ENCODE measurements around the gene ZNF783. TPM values are rescaled to one million over a fixed set of nuclear protein-coding genes. Genes with fewer than 3 reads are reported as not detected.

ZNF783 gene
- total RNA-seq, 6 experiments from 2014 or later, result 1.5 to 4.9 (median 3.0) TPM

- intact Hi-C loops (cut with DNase I), result no loop called here
- no peaks in the 10 kb centered on the region for H3K36me3 ChIP-seq
- WGBS (ENCODE audit: insufficient coverage, low coverage, low lambda C conversion rate, missing lambda C conversion rate), result 87% methylated on average over 13 of the region's 16 CpGs
Measured at GRCh38 chr7:149291781-149292461, 29.9 kb downstream of the ZNF783 start.

GRCh38 chr7:149292462-149292823 lies 30.4 kb downstream of the ZNF783 start:
- DNase-seq (no peak), ATAC-seq (no peak)
- no peaks in the 10 kb centered on the region for H3K36me3 ChIP-seq
- H3K4me3 ChIP-seq, result no peak overlapping the region
- intact Hi-C loops (cut with DNase I), result no loop called here
- TF ChIP-seq POLR2A (IDR thresholded peaks at IDR 0.05), result no peak
- no peaks in the 10 kb centered on the region for H3K9me3 ChIP-seq
- H3K27me3 ChIP-seq, result no peaks in the 10 kb centered on the region
- H3K27ac ChIP-seq, result no peak overlapping the region
- WGBS (ENCODE audit: insufficient coverage, low coverage, low lambda C conversion rate, missing lambda C conversion rate), result 100% methylated on average over 4 of the region's 9 CpGs
- H3K4me1 ChIP-seq, result peaks cover 0 to 4% (median 1%) of the 10 kb centered on the region in 4 donors

More at GRCh38 chr7:149291781-149292461, 29.9 kb downstream of the ZNF783 start:
- H3K9me3 ChIP-seq, result no peaks in the 10 kb centered on the region
- H3K27ac ChIP-seq, result no peak overlapping the region
- ATAC-seq, result no peak
- no peaks in the 10 kb centered on the region for H3K27me3 ChIP-seq
- no peak for DNase-seq
- H3K4me1 ChIP-seq, result peaks cover 0 to 9% (median 2%) of the 10 kb centered on the region in 4 donors
- no peak overlapping the region for H3K4me3 ChIP-seq
- TF ChIP-seq POLR2A (IDR thresholded peaks at IDR 0.05) (no peak), CTCF (IDR thresholded peaks at IDR 0.05) (no peak)

GRCh38 chr7:149293338-149293737 lies 31.3 kb downstream of the ZNF783 start:
- WGBS (ENCODE audit: insufficient coverage, low coverage, low lambda C conversion rate, missing lambda C conversion rate), result 76% methylated on average over 3 of the region's 9 CpGs
- DNase-seq (no peak), ATAC-seq (no peak)
- Histone ChIP-seq H3K27me3 (no peaks in the 10 kb centered on the region), H3K27ac (no peak overlapping the region), H3K36me3 (no peaks in the 10 kb centered on the region), H3K4me1 (no peaks in the 10 kb centered on the region), H3K9me3 (no peaks in the 10 kb centered on the region), H3K4me3 (no peak overlapping the region)
- intact Hi-C loops (cut with DNase I), result no loop called here
- TF ChIP-seq CTCF (IDR thresholded peaks at IDR 0.05), result no peak
- TF ChIP-seq POLR2A (IDR thresholded peaks at IDR 0.05), result no peak

GRCh38 chr7:149293946-149294633 lies 32.1 kb downstream of the ZNF783 start:
- TF ChIP-seq POLR2A (IDR thresholded peaks at IDR 0.05) (no peak), CTCF (IDR thresholded peaks at IDR 0.05) (no peak)
- no peak for DNase-seq
- intact Hi-C loops (cut with DNase I), result no loop called here
- 90% methylated on average over 4 of the region's 15 CpGs for WGBS (ENCODE audit: insufficient coverage, low coverage, low lambda C conversion rate, missing lambda C conversion rate)
- Histone ChIP-seq H3K27ac (no peak overlapping the region), H3K27me3 (no peaks in the 10 kb centered on the region), H3K36me3 (no peaks in the 10 kb centered on the region), H3K4me1 (no peaks in the 10 kb centered on the region), H3K4me3 (no peak overlapping the region), H3K9me3 (no peaks in the 10 kb centered on the region)
- ATAC-seq, result no peak
